ENCODE results near the gene SLX1A. TPM values are rescaled to one million over a fixed set of nuclear protein-coding genes. Genes with fewer than 3 reads are reported as not detected.
A peak's percentile ranks its signal among the peaks of the same experiment; 100 is the strongest.

The SLX1A gene
- total and polyA plus RNA-seq, 2 donors (not counting 1 experiment from before 2014, with no cell fraction given): 64.6 to 108 TPM

GRCh38 chr16:30183233-30184095 is 10.2 kb upstream of the SLX1A start, which contains the start of gene CORO1A:
Gene CORO1A, plus strand, starts transcription at chr16:30183602. Its CDS starts 1,608 bp downstream, at chr16:30185210.
- WGBS (ENCODE audit: insufficient coverage): under 1% methylated on average over 81 of the region's 81 CpGs
- Mint-ChIP-seq H3K27ac (peak within 1 kb of the TSS; percentile 99), H3K4me3 (peak within 1 kb of the TSS; percentile 90), H3K9me3 (ENCODE audit: insufficient read depth) (no peaks in the 10 kb centered on the region), H3K4me1 (peaks cover 46% of the 10 kb centered on the region), H3K27me3 (no peaks in the 10 kb centered on the region)
- Histone ChIP-seq H3K4me3 (ENCODE audit: control extremely low read depth in 1 of 5, extremely low read depth in 1 of 5, insufficient read depth in 1 of 5, low read depth in 2 of 5, low read length in 4 of 5) (peak within 1 kb of the TSS; percentile 54 to 99 (median 97)), H3K36me3 (replicated peaks in 1 of 2; ENCODE audit: control extremely low read depth in 1 of 2, control insufficient read depth in 1 of 2, extremely low read depth in 1 of 2, insufficient read depth in 2 of 2, low read length in 1 of 2) (peaks cover 0 to 42% of the 10 kb centered on the region in 2 experiments), H3K4me2 (replicated peaks; ENCODE audit: low read depth, low read length, poor library complexity, severe bottlenecking) (peak within 1 kb of the TSS; percentile 97), H3K4me1 (ENCODE audit: control insufficient read depth in 2 of 2, insufficient read depth in 2 of 2, low read length in 2 of 2) (peaks cover 40 to 48% of the 10 kb centered on the region in 2 donors), H3K79me2 (ENCODE audit: control insufficient read depth, insufficient read depth, low read length) (peaks cover 46% of the 10 kb centered on the region), H3K9me3 (ENCODE audit: control extremely low read depth in 1 of 3, control insufficient read depth in 2 of 3, insufficient read depth in 1 of 3, low read length in 2 of 3) (no peaks in the 10 kb centered on the region), H4K20me1 (ENCODE audit: control insufficient read depth, insufficient read depth, low read length, poor library complexity, severe bottlenecking) (peaks cover 42% of the 10 kb centered on the region), H3K27ac (ENCODE audit: low read length in 2 of 2) (peak within 1 kb of the TSS; percentile 78 to 87), H2AFZ (ENCODE audit: insufficient read depth, low read depth, low read length, poor library complexity, severe bottlenecking) (peak within 1 kb of the TSS; percentile 88), H3K27me3 (replicated peaks in 1 of 4; ENCODE audit: control extremely low read depth in 1 of 4, control insufficient read depth in 3 of 4, insufficient read depth in 4 of 4, low read length in 3 of 4) (no peaks in the 10 kb centered on the region), H3K9ac (ENCODE audit: low read length) (peak within 1 kb of the TSS; percentile 98)
- TF ChIP-seq EZH2 (IDR thresholded peaks at IDR 0.05; ENCODE audit: borderline replicate concordance, insufficient read depth, low read depth, low read length, poor library complexity, severe bottlenecking): no peak
- TF ChIP-seq CTCF (IDR thresholded peaks at IDR 0.05): no peak
- CTCF ChIA-PET: interaction anchor here (0.9 to 1.8 kb wide), 5 partner anchors 40 to 92 kb away, joined by 3 to 11 read pairs (median 5); partner anchors contain the start of genes MAPK3, TBX6 and YPEL3
- DNase-seq: peak; percentile 91
- peak; percentile 62 for ATAC-seq (ENCODE audit: low read depth)
- POLR2A ChIA-PET: interaction anchor here (0.6 to 4.9 kb wide), 15 partner anchors 40 to 477 kb away, joined by 3 to 97 read pairs (median 4); partner anchors contain the start of genes ALDOA, MAPK3, SEPTIN1 and TBX6
- intact Hi-C loops (cut with micrococcal nuclease): loop anchor here (1.0 kb wide), 2 partner anchors 17 to 40 kb away; no protein-coding TSS in a partner anchor
